ENCODE data around the gene CDK6.

DNA sequence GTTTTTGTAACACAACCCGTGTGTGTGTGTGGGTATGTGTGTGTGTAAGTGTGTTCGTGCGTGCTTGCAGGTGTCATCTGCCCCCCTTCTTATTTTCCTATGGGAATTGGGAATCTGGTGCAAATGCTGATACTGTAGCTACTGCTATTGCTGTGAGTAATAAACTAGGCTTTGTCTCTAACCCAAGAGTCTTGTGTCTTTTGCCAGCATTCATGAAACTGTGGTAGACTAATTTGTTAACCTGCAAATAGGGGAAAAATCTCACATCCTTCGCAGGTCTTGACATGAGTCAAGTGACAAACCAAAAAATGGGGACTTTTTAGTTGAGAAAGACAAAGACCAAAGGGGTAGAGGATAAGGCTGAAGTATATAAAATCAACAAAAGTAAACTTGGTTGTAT lies 188.3 kb downstream of the CDK6 start:
- TF ChIP-seq, protein P1, sequence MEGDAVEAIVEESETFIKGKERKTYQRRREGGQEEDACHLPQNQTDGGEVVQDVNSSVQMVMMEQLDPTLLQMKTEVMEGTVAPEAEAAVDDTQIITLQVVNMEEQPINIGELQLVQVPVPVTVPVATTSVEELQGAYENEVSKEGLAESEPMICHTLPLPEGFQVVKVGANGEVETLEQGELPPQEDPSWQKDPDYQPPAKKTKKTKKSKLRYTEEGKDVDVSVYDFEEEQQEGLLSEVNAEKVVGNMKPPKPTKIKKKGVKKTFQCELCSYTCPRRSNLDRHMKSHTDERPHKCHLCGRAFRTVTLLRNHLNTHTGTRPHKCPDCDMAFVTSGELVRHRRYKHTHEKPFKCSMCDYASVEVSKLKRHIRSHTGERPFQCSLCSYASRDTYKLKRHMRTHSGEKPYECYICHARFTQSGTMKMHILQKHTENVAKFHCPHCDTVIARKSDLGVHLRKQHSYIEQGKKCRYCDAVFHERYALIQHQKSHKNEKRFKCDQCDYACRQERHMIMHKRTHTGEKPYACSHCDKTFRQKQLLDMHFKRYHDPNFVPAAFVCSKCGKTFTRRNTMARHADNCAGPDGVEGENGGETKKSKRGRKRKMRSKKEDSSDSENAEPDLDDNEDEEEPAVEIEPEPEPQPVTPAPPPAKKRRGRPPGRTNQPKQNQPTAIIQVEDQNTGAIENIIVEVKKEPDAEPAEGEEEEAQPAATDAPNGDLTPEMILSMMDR (IDR thresholded peaks at IDR 0.05), result no peak
- TF ChIP-seq POLR2A (IDR thresholded peaks at IDR 0.05), result no peak

Data from prostate gland (tissue), 2 donors.